HepG2 (cell line): ENCODE data around the gene MBD4. TPM values are rescaled to one million over a fixed set of nuclear protein-coding genes. Genes with fewer than 3 reads are reported as not detected.
A peak's percentile ranks its signal among the peaks of the same experiment; 100 is the strongest.

Source experiments
- ATAC-seq: fragments of 200-7000 bp; cut with Tn5 transposase; 3 replicates; pipeline ENCODE4 v1.9.1; 2020; ENCODE audit warnings: mild to moderate bottlenecking, moderate library complexity
- BruUV-seq: library from RNA; stranded (reverse); fragments of 400-500 nt; replicated peaks from 2 replicates; lab custom pipeline; 2021; lab: Mats Ljungman, UMichigan
- CTCF ChIA-PET: fragments of 300-600 bp; formaldehyde crosslinking; extraction: SDS; loops from one replicate; lab custom pipeline; 2021; ENCODE audit warnings: low total read pairs, inconsistent platforms, low intra/inter-chr PET ratio; lab: Yijun Ruan, JAX
- POLR2A ChIA-PET: fragments of 350-600 bp; sonication (Branson Sonifier 250); formaldehyde crosslinking; loops from one replicate; lab custom pipeline; 2020; ENCODE audit warnings: antibody characterized with exemption, inconsistent platforms; lab: Yijun Ruan, JAX
- DNase-seq: peaks from one replicate; pipeline ENCODE4 v3.0.0-alpha.2; 2015; ENCODE audit warnings: low spot score
- FAIRE-seq: peaks from 3 replicates; lab custom pipeline; 2011; peaks lifted over from hg19 to GRCh38; lab: Jason Lieb, UNC
- H2AFZ ChIP-seq: one replicate; pipeline ENCODE4 v1.6.1; 2011; ENCODE audit warnings: low read length, inconsistent platforms
- H3K27ac ChIP-seq: fragments of 300-600 bp; 3 replicates; pipeline ENCODE4 v1.8.0; 2011; ENCODE audit warnings: mixed run types, mild to moderate bottlenecking, mixed read lengths, low read length, inconsistent platforms; ENCODE audit not compliant: insufficient read depth; ENCODE audit errors: extremely low read length
- H3K27me3 ChIP-seq, 2 experiments: fragments of 200-600 bp in 1 of 2; 2 replicates in 1 of 2; 3 replicates in 1 of 2; pipeline versions ENCODE4 v1.6.0 to v1.8.0; 2011; ENCODE audit warnings: low read length in 2 of 2, mild to moderate bottlenecking in 2 of 2, moderate library complexity in 2 of 2, inconsistent platforms in 1 of 2; ENCODE audit not compliant: insufficient read depth in 2 of 2, control insufficient read depth in 1 of 2
- H3K36me3 ChIP-seq, 2 experiments: fragments of 200-600 bp in 1 of 2; replicated peaks in 1 of 2; 2 replicates in 1 of 2; 3 replicates in 1 of 2; pipeline versions ENCODE4 v1.5.1 to v1.8.0; 2011; ENCODE audit warnings: low read length in 2 of 2, inconsistent platforms in 1 of 2; ENCODE audit not compliant: insufficient read depth in 2 of 2, control insufficient read depth in 1 of 2
- H3K4me1 ChIP-seq: 2 replicates; pipeline ENCODE4 v1.5.1; 2012; ENCODE audit warnings: low read length, inconsistent platforms; ENCODE audit not compliant: insufficient read depth
- H3K4me2 ChIP-seq: 2 replicates; pipeline ENCODE4 v1.6.0; 2011; ENCODE audit warnings: low read depth, low read length, inconsistent platforms
- H3K4me3 ChIP-seq, 3 experiments: fragments of 200-600 bp in 1 of 3; sonication (generic), shearing (Covaris generic) in 1 of 3; replicated peaks in 1 of 3; 2 replicates each; pipeline ENCODE4 v1.5.1; 2011 to 2016; ENCODE audit warnings: low read length in 3 of 3, inconsistent platforms in 2 of 3, low read depth in 2 of 3, mild to moderate bottlenecking in 2 of 3, control low read depth in 1 of 3, mixed read lengths in 1 of 3; ENCODE audit not compliant: insufficient read depth in 1 of 3
- H3K79me2 ChIP-seq: one replicate; pipeline ENCODE4 v1.6.1; 2011; ENCODE audit warnings: low read length, inconsistent platforms; ENCODE audit not compliant: insufficient read depth
- H3K9ac ChIP-seq: 2 replicates; pipeline ENCODE4 v1.6.0; 2011; ENCODE audit warnings: mild to moderate bottlenecking, low read depth, low read length, inconsistent platforms; ENCODE audit not compliant: insufficient read depth
- H3K9me3 ChIP-seq: 2 replicates; pipeline ENCODE4 v1.5.1; 2012; ENCODE audit warnings: mild to moderate bottlenecking, low read length
- H4K20me1 ChIP-seq: 2 replicates; pipeline ENCODE4 v1.6.0; 2011; ENCODE audit warnings: inconsistent platforms, mild to moderate bottlenecking, low read length, moderate library complexity; ENCODE audit not compliant: insufficient read depth
- GMEB2 ChIP-seq: IDR thresholded peaks from 2 replicates; pipeline ENCODE4 v1.6.1; 2016; ENCODE audit warnings: missing biosample characterization, missing genetic modification reagents, low read depth
- HINFP ChIP-seq: sonication (generic); formaldehyde crosslinking; IDR thresholded peaks from 2 replicates; pipeline ENCODE4 v1.4.0; 2020; ENCODE audit warnings: low read depth, mild to moderate bottlenecking, missing genetic modification reagents
- IKZF5 ChIP-seq: IDR thresholded peaks from 2 replicates; pipeline ENCODE4 v1.6.1; 2018; ENCODE audit warnings: missing genetic modification reagents, mild to moderate bottlenecking, missing compliant biosample characterization
- TFAP4 ChIP-seq: sonication (generic); IDR thresholded peaks from 2 replicates; pipeline ENCODE4 v1.6.1; 2016; ENCODE audit warnings: low read depth, borderline replicate concordance
- TFE3 ChIP-seq: IDR thresholded peaks from 2 replicates; pipeline ENCODE4 v1.6.1; 2016
- ZMYM3 ChIP-seq: sonication (generic); formaldehyde crosslinking; IDR thresholded peaks from 2 replicates; pipeline ENCODE4 v1.5.1; 2020; ENCODE audit warnings: mild to moderate bottlenecking, missing genetic modification reagents
- ZNF720 ChIP-seq: sonication (generic); formaldehyde crosslinking; IDR thresholded peaks from 2 replicates; pipeline ENCODE4 v1.4.0; 2020; ENCODE audit warnings: missing genetic modification reagents
- ZNF75D ChIP-seq: sonication (generic); formaldehyde crosslinking; IDR thresholded peaks from 2 replicates; pipeline ENCODE4 v1.8.1; 2023; ENCODE audit warnings: missing genetic modification reagents, mild to moderate bottlenecking, borderline replicate concordance
- ZNF768 ChIP-seq: sonication (generic); formaldehyde crosslinking; IDR thresholded peaks from 2 replicates; pipeline ENCODE4 v1.4.0; 2020; ENCODE audit warnings: missing genetic modification reagents
- WGBS: methylation state at CpG from one replicate; pipeline ENCODE4 v1.1.6; 2017; ENCODE audit warnings: low lambda C conversion rate; 5-methylcytosine and 5-hydroxymethylcytosine counted together
- in situ Hi-C: cut with HindIII; loops from 2 replicates; pipeline ENCODE4 v1.10.0; 2017; ENCODE audit warnings: low pct_unique_long_range_greater_than_20kb; ENCODE audit not compliant: extremely low pct_ligation_motif_present
- intact Hi-C: fragments of 100-400 bp; cut with micrococcal nuclease; formaldehyde crosslinking; loops from one replicate; pipeline ENCODE4 v1.10.0; 2022; ENCODE audit not compliant: unreplicated experiment
- polyA plus RNA-seq, 8 experiments: library from polyadenylated mRNA; depleted of rRNA in 3 of 8; stranded (reverse) in 7 of 8; unstranded in 1 of 8; fragments of >200 nt; fragmentation: Illumina TruSeq in 4 of 8; extraction: Trizol in 4 of 8; gene quantifications; 2 replicates each; pipeline versions ENCODE4 v1.2.1 to v1.2.3, GENCODE V29; 2011 to 2016; ENCODE audit warnings: low read depth in 4 of 8, missing spikeins in 1 of 8, mixed read lengths in 1 of 8; ENCODE audit not compliant: insufficient read depth in 1 of 8
- total RNA-seq, 5 experiments: library from RNA; depleted of rRNA; stranded (reverse); fragments of >200 nt; fragmentation: Illumina TruSeq; extraction: Trizol; gene quantifications; 2 replicates each; pipeline ENCODE4 v1.2.3, GENCODE V29; 2016; ENCODE audit warnings: low read depth in 1 of 5

Gene MBD4
- total and polyA plus RNA-seq, 2 of the 13 experiments (the other 11 are each of a cell fraction or from before 2014, with no cell fraction given), result 14.9 to 25.3 TPM

- H4K20me1 ChIP-seq, result no peaks in the 10 kb centered on the region
- H3K36me3 ChIP-seq, result peaks cover 5 to 15% of the 10 kb centered on the region in 2 experiments; a peak in 4 of 5 replicates
- H3K27me3 ChIP-seq, result no peaks in the 10 kb centered on the region; a peak in 1 of 5 replicates
- peaks cover 45% of the 10 kb centered on the region for H3K4me1 ChIP-seq
- no TSS peak for BruUV-seq
- ChIA-PET POLR2A (interaction anchor here (2.1 to 2.7 kb wide), 2 partner anchors 41 to 127 kb away, joined by 6 to 23 read pairs; no protein-coding TSS in a partner anchor), CTCF (no interaction called here)
- H3K27ac ChIP-seq, result peak overlapping the region; percentile 75
- DNase-seq (no peak), ATAC-seq (no peak), FAIRE-seq (no peak)
- H3K79me2 ChIP-seq, result peaks cover 23% of the 10 kb centered on the region
- TF ChIP-seq HINFP (no peak), IKZF5 (CRISPR knock-in tag) (no peak), TFE3 (CRISPR knock-in tag) (no peak), ZNF75D (CRISPR knock-in tag) (no peak), GMEB2 (no peak), ZNF720 (CRISPR knock-in tag) (no peak), ZNF768 (CRISPR knock-in tag) (peak; percentile 74; the same call in 1 of the 2 replicates), ZMYM3 (CRISPR knock-in tag) (0 out of 2 replicates have a peak, but pooled peaks have one; percentile 17), TFAP4 (no peak)
- H2AFZ ChIP-seq, result no peak overlapping the region
- intact Hi-C loops (no loop called here), in situ Hi-C loops (no loop called here)
- no peaks in the 10 kb centered on the region for H3K9me3 ChIP-seq
- 70% methylated on average over 9 of the region's 9 CpGs for WGBS
- peak overlapping the region; percentile 81 for H3K4me2 ChIP-seq
- peak overlapping the region; percentile 88; the same call in 1 of the 2 replicates for H3K9ac ChIP-seq
- peak overlapping the region; percentile 86 to 96 (median 90); a peak in 3 of 6 replicates for H3K4me3 ChIP-seq
These were observed 1.5 kb upstream of the MBD4 start for GRCh38 chr3:129441215-129441614.
